Panc1 (cell line): ENCODE measurements around the gene BCL11B.

ENCODE experiments used
- POLR2AphosphoS5 ChIP-seq: IDR thresholded peaks from 2 replicates; pipeline ENCODE4 v1.6.1; 2012; ENCODE audit warnings: mild to moderate bottlenecking, low read depth, low read length, moderate library complexity
- SIN3A ChIP-seq: IDR thresholded peaks from 2 replicates; pipeline ENCODE4 v1.6.1; 2012; ENCODE audit warnings: low read depth, mild to moderate bottlenecking, low read length, moderate library complexity, borderline replicate concordance; ENCODE audit not compliant: insufficient read depth
- TCF7L2 ChIP-seq: IDR thresholded peaks from 2 replicates; pipeline ENCODE4 v1.6.1; 2011; ENCODE audit warnings: mild to moderate bottlenecking, low read depth, low read length, inconsistent platforms
- TF ChIP-seq, protein P1 (sequence below): fragments of 450-650 bp; IDR thresholded peaks from 2 replicates; pipeline ENCODE4 v1.5.1; 2017; ENCODE audit warnings: mild to moderate bottlenecking
- TF ChIP-seq, protein P2 (sequence below), 2 experiments: IDR thresholded peaks; 2 replicates each; pipeline ENCODE4 v1.6.1; 2011 to 2012; ENCODE audit warnings: low read depth in 2 of 2, control low read depth in 1 of 2, low read length in 1 of 2, mild to moderate bottlenecking in 1 of 2, moderate library complexity in 1 of 2; ENCODE audit not compliant: insufficient read depth in 1 of 2

DNA sequence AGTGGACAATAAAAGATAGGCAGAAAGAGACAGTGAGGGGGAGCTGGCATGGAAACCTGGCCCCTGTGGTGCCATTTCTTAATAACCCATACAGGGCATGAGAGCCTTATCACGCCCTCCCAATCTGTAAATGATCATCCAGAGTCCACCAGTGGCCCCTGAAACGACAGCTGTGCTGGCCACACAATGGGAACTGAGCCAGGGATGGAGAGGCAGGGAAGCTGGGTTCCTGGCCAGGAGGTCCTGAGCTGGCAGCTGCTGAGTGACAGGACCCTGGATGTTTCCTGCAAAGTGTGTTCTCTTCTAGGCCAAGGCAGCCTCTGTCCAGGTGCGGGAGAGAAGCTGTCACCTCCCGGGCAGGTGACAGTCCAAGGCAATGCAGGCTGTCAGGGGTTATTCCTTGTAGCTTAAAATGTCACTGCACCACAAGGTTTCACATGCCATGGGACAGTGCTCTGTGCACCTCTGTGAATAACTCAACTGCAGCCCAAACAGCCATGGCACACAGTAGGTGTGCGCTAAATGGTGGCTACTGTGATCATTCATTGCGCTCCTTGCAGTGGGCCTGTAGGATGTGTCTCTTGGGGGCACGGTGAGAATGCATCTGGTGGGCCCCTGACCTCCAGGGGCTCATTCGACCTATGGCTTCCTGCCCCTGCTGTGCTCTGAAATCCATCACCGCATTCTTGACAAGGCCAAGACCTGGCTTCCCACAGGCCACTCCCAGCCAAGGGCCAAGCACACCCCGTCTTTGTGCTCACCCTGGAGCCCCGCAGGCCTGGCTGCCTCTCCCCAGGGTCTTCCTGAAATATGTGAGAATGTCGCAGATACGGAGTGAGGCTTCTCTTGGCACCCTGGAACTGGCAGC lies 46.3 kb upstream of the BCL11B start:
- TF ChIP-seq, protein P1, sequence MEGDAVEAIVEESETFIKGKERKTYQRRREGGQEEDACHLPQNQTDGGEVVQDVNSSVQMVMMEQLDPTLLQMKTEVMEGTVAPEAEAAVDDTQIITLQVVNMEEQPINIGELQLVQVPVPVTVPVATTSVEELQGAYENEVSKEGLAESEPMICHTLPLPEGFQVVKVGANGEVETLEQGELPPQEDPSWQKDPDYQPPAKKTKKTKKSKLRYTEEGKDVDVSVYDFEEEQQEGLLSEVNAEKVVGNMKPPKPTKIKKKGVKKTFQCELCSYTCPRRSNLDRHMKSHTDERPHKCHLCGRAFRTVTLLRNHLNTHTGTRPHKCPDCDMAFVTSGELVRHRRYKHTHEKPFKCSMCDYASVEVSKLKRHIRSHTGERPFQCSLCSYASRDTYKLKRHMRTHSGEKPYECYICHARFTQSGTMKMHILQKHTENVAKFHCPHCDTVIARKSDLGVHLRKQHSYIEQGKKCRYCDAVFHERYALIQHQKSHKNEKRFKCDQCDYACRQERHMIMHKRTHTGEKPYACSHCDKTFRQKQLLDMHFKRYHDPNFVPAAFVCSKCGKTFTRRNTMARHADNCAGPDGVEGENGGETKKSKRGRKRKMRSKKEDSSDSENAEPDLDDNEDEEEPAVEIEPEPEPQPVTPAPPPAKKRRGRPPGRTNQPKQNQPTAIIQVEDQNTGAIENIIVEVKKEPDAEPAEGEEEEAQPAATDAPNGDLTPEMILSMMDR, result no peak
- TF ChIP-seq POLR2AphosphoS5, result no peak
- TF ChIP-seq, protein P2, sequence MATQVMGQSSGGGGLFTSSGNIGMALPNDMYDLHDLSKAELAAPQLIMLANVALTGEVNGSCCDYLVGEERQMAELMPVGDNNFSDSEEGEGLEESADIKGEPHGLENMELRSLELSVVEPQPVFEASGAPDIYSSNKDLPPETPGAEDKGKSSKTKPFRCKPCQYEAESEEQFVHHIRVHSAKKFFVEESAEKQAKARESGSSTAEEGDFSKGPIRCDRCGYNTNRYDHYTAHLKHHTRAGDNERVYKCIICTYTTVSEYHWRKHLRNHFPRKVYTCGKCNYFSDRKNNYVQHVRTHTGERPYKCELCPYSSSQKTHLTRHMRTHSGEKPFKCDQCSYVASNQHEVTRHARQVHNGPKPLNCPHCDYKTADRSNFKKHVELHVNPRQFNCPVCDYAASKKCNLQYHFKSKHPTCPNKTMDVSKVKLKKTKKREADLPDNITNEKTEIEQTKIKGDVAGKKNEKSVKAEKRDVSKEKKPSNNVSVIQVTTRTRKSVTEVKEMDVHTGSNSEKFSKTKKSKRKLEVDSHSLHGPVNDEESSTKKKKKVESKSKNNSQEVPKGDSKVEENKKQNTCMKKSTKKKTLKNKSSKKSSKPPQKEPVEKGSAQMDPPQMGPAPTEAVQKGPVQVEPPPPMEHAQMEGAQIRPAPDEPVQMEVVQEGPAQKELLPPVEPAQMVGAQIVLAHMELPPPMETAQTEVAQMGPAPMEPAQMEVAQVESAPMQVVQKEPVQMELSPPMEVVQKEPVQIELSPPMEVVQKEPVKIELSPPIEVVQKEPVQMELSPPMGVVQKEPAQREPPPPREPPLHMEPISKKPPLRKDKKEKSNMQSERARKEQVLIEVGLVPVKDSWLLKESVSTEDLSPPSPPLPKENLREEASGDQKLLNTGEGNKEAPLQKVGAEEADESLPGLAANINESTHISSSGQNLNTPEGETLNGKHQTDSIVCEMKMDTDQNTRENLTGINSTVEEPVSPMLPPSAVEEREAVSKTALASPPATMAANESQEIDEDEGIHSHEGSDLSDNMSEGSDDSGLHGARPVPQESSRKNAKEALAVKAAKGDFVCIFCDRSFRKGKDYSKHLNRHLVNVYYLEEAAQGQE (IDR thresholded peaks at IDR 0.05; ENCODE audit: insufficient read depth in 1 of 2, low read depth in 2 of 2, low read length in 1 of 2), result no peak
- no peak for TF ChIP-seq SIN3A
- no peak for TF ChIP-seq TCF7L2
